ENCODE data around the gene KIF16B. TPM values are rescaled to one million over a fixed set of nuclear protein-coding genes. Genes with fewer than 3 reads are reported as not detected.
A peak's percentile ranks its signal among the peaks of the same experiment; 100 is the strongest.

Gene KIF16B
- total RNA-seq, 6 experiments from 2014 or later = 0.31 to 3.4 (median 3.2) TPM

- Mint-ChIP-seq H3K36me3 (ENCODE audit: low read depth) (no peaks in the 10 kb centered on the region), H3K9me3 (peaks cover 36% of the 10 kb centered on the region), H3K27ac (no peak overlapping the region), H3K4me1 (ENCODE audit: low read depth) (no peaks in the 10 kb centered on the region), H3K4me3 (no peak overlapping the region), H3K27me3 (ENCODE audit: insufficient read depth) (no peaks in the 10 kb centered on the region; the same call in 1 of the 2 replicates)
- DNase-seq = no peak
- peak; percentile 71 for TF ChIP-seq CTCF (IDR thresholded peaks at IDR 0.05)
These were observed 139.1 kb downstream of the KIF16B start for GRCh38 chr20:16434062-16434664.

- peaks cover 31% of the 10 kb centered on the region for H3K9me3 Mint-ChIP-seq
- no peak overlapping the region for H3K27ac Mint-ChIP-seq
- no peak overlapping the region for H3K4me3 Mint-ChIP-seq
- DNase-seq = no peak
- no peaks in the 10 kb centered on the region for H3K36me3 Mint-ChIP-seq (ENCODE audit: low read depth)
- no peaks in the 10 kb centered on the region for H3K4me1 Mint-ChIP-seq (ENCODE audit: low read depth)
- no peaks in the 10 kb centered on the region; the same call in 1 of the 2 replicates for H3K27me3 Mint-ChIP-seq (ENCODE audit: insufficient read depth)
- TF ChIP-seq CTCF (IDR thresholded peaks at IDR 0.05) = no peak
These were observed 140.0 kb downstream of the KIF16B start for GRCh38 chr20:16433293-16433580.

- no peak for TF ChIP-seq CTCF (IDR thresholded peaks at IDR 0.05)
- peaks cover 36% of the 10 kb centered on the region for H3K9me3 Mint-ChIP-seq
- H3K27me3 Mint-ChIP-seq (ENCODE audit: insufficient read depth) = no peaks in the 10 kb centered on the region; the same call in 1 of the 2 replicates
- no peaks in the 10 kb centered on the region for H3K36me3 Mint-ChIP-seq (ENCODE audit: low read depth)
- H3K27ac Mint-ChIP-seq = no peak overlapping the region
- H3K4me1 Mint-ChIP-seq (ENCODE audit: low read depth) = no peaks in the 10 kb centered on the region
- no peak overlapping the region for H3K4me3 Mint-ChIP-seq
- no peak for DNase-seq
These were observed 140.6 kb downstream of the KIF16B start for GRCh38 chr20:16432466-16433292.

GRCh38 chr20:16428112-16428511, 145.1 kb downstream of the KIF16B start:
- Mint-ChIP-seq H3K27me3 (ENCODE audit: insufficient read depth) (no peaks in the 10 kb centered on the region; the same call in 1 of the 2 replicates), H3K27ac (no peak overlapping the region), H3K9me3 (peaks cover 49% of the 10 kb centered on the region), H3K36me3 (ENCODE audit: low read depth) (0 out of 2 replicates have a peak, but pooled peaks cover 4% of the 10 kb centered on the region), H3K4me1 (ENCODE audit: low read depth) (no peaks in the 10 kb centered on the region), H3K4me3 (no peak overlapping the region)
- no peak for TF ChIP-seq CTCF (IDR thresholded peaks at IDR 0.05)
- no peak for DNase-seq

GRCh38 chr20:16427571-16427970, 145.7 kb downstream of the KIF16B start:
- peaks cover 49% of the 10 kb centered on the region for H3K9me3 Mint-ChIP-seq
- 0 out of 2 replicates have a peak, but pooled peaks cover 4% of the 10 kb centered on the region for H3K36me3 Mint-ChIP-seq (ENCODE audit: low read depth)
- no peak overlapping the region for H3K27ac Mint-ChIP-seq
- no peaks in the 10 kb centered on the region; the same call in 1 of the 2 replicates for H3K27me3 Mint-ChIP-seq (ENCODE audit: insufficient read depth)
- H3K4me3 Mint-ChIP-seq = no peak overlapping the region
- no peak for DNase-seq
- H3K4me1 Mint-ChIP-seq (ENCODE audit: low read depth) = no peaks in the 10 kb centered on the region
- no peak for TF ChIP-seq CTCF (IDR thresholded peaks at IDR 0.05)
